A172 (cell line): ENCODE results near the gene TIMM13. TPM values are rescaled to one million over a fixed set of nuclear protein-coding genes. Genes with fewer than 3 reads are reported as not detected.
"Not testable (repeated sequence)": the region's sequence is repeated elsewhere in the genome, so short reads cannot be mapped to it uniquely, and the experiment has no call there.

Experiments used
- DNase-seq: peaks from one replicate; pipeline ENCODE4 v3.0.0-alpha.2; 2015; ENCODE audit warnings: low spot score
- total RNA-seq: library from RNA; depleted of rRNA; stranded (reverse); fragments of >200 nt; shearing (Covaris generic); gene quantifications from 2 replicates; pipeline ENCODE4 v1.2.3, GENCODE V29; 2014

TIMM13 gene
- total RNA-seq, 1 experiment from 2014 or later, result 110 TPM

- no peak for DNase-seq
Observed at GRCh38 chr19:2415281-2415972, 12.0 kb downstream of the TIMM13 start.

GRCh38 chr19:2413629-2414028 lies 13.8 kb downstream of the TIMM13 start:
- DNase-seq, result no peak

GRCh38 chr19:2413159-2413558 lies 14.2 kb downstream of the TIMM13 start:
- no peak for DNase-seq

- no peak for DNase-seq
Observed at GRCh38 chr19:2412449-2412848, 14.9 kb downstream of the TIMM13 start.

GRCh38 chr19:2411709-2412108 lies 15.7 kb downstream of the TIMM13 start:
- no peak for DNase-seq

GRCh38 chr19:2410023-2410422 lies 17.4 kb downstream of the TIMM13 start:
- no peak for DNase-seq

- DNase-seq, result no peak
Observed at GRCh38 chr19:2409352-2409912, 18.0 kb downstream of the TIMM13 start.

GRCh38 chr19:2408247-2408646 lies 19.1 kb downstream of the TIMM13 start:
- no peak for DNase-seq

GRCh38 chr19:2399582-2399981 lies 27.8 kb downstream of the TIMM13 start:
- no peak for DNase-seq

- no peak for DNase-seq
Observed at GRCh38 chr19:2398735-2399305, 28.6 kb downstream of the TIMM13 start.

- DNase-seq, result not testable (repeated sequence)
Observed at GRCh38 chr19:2397173-2397572, 30.2 kb downstream of the TIMM13 start.

- not testable (repeated sequence) for DNase-seq
Observed at GRCh38 chr19:2395293-2395829, 32.0 kb downstream of the TIMM13 start.

GRCh38 chr19:2394442-2395292 lies 32.7 kb downstream of the TIMM13 start:
- no peak for DNase-seq

GRCh38 chr19:2394054-2394441 lies 33.3 kb downstream of the TIMM13 start:
- no peak for DNase-seq

GRCh38 chr19:2392899-2393298 lies 34.5 kb downstream of the TIMM13 start:
- not testable (repeated sequence) for DNase-seq

GRCh38 chr19:2392366-2392765 lies 35.0 kb downstream of the TIMM13 start:
- no peak for DNase-seq

- peak; percentile 61 for DNase-seq
Observed at GRCh38 chr19:2391118-2391725, 36.2 kb downstream of the TIMM13 start.

- DNase-seq, result no peak
Observed at GRCh38 chr19:2389594-2389993, 37.8 kb downstream of the TIMM13 start.

GRCh38 chr19:2387367-2388288 lies 39.8 kb downstream of the TIMM13 start:
- no peak for DNase-seq

- DNase-seq, result peak; percentile 97
Observed at GRCh38 chr19:2385053-2385721, 42.2 kb downstream of the TIMM13 start.
